Neural cell (in vitro differentiated cells): ENCODE results near the gene CLIC4. TPM values are rescaled to one million over a fixed set of nuclear protein-coding genes. Genes with fewer than 3 reads are reported as not detected.

Source experiments
- H2AFZ ChIP-seq: fragments of 200-600, 300-800 bp; sonication (generic), shearing (Covaris generic); 2 replicates; pipeline ENCODE4 v1.6.0; 2014; ENCODE audit warnings: low read depth, mild to moderate bottlenecking, antibody characterized with exemption, low read length, moderate library complexity
- H3F3A ChIP-seq: fragments of 200-600 bp; shearing (Covaris generic); 2 replicates; pipeline ENCODE4 v1.6.1; 2016; ENCODE audit warnings: mild to moderate bottlenecking, moderate library complexity, mixed read lengths, antibody characterized with exemption, low read length; ENCODE audit not compliant: insufficient read depth, poor library complexity, severe bottlenecking
- H3K27ac ChIP-seq: fragments of 200-600, 300-800 bp; sonication (generic), shearing (Covaris generic); 2 replicates; pipeline ENCODE4 v1.5.1; 2014; ENCODE audit warnings: mild to moderate bottlenecking, low read length, moderate library complexity
- H3K27me3 ChIP-seq: fragments of 300-800, 200-600 bp; sonication (generic), shearing (Covaris generic); 2 replicates; pipeline ENCODE4 v1.6.0; 2014; ENCODE audit warnings: mild to moderate bottlenecking, low read depth, low read length, moderate library complexity; ENCODE audit not compliant: insufficient read depth
- H3K36me3 ChIP-seq: fragments of 300-800, 200-600 bp; sonication (generic), shearing (Covaris generic); 2 replicates; pipeline ENCODE4 v1.5.1; 2014; ENCODE audit warnings: mild to moderate bottlenecking, antibody characterized with exemption, low read length, moderate library complexity; ENCODE audit not compliant: insufficient read depth
- H3K4me2 ChIP-seq: fragments of 300-800, 200-600 bp; sonication (generic), shearing (Covaris generic); 2 replicates; pipeline ENCODE4 v1.6.0; 2014; ENCODE audit warnings: mild to moderate bottlenecking, low read length
- H3K4me3 ChIP-seq: fragments of 300-800, 200-600 bp; sonication (generic), shearing (Covaris generic); 2 replicates; pipeline ENCODE4 v1.5.1; 2014; ENCODE audit warnings: mild to moderate bottlenecking, low read length, moderate library complexity
- H3K79me2 ChIP-seq: fragments of 200-600 bp; shearing (Covaris generic); replicated peaks from 2 replicates; pipeline ENCODE4 v1.6.0; 2014; ENCODE audit warnings: mild to moderate bottlenecking, low read length, moderate library complexity; ENCODE audit not compliant: insufficient read depth
- H3K9ac ChIP-seq: fragments of 300-800, 200-600 bp; sonication (generic), shearing (Covaris generic); 2 replicates; pipeline ENCODE4 v1.6.1; 2016; ENCODE audit warnings: mild to moderate bottlenecking, low read length, mixed read lengths
- H3K9me2 ChIP-seq: fragments of 200-600 bp; shearing (Covaris generic); 2 replicates; pipeline ENCODE4 v1.6.1; 2016; ENCODE audit warnings: mild to moderate bottlenecking, low read length, mixed read lengths; ENCODE audit not compliant: insufficient read depth
- H3K9me3 ChIP-seq: fragments of 200-600, 300-800 bp; sonication (generic), shearing (Covaris generic); 2 replicates; pipeline ENCODE4 v1.6.1; 2016; ENCODE audit warnings: mild to moderate bottlenecking, mixed run types, low read length, moderate library complexity, mixed read lengths
- H4K20me1 ChIP-seq: fragments of 200-600 bp; shearing (Covaris generic); 2 replicates; pipeline ENCODE4 v1.6.1; 2016; ENCODE audit warnings: mild to moderate bottlenecking, mixed run types; ENCODE audit not compliant: insufficient read depth
- EP300 ChIP-seq: fragments of 450-650 bp; conservative IDR thresholded peaks from 2 replicates; pipeline ENCODE4 v1.6.1; 2014; ENCODE audit warnings: antibody characterized with exemption, mild to moderate bottlenecking, moderate library complexity; ENCODE audit not compliant: poor library complexity, severe bottlenecking
- EZH2 ChIP-seq: fragments of 200-600, 300-800 bp; shearing (Covaris generic), sonication (generic); IDR thresholded peaks from 2 replicates; pipeline ENCODE4 v1.6.1; 2014; ENCODE audit warnings: antibody characterized with exemption, low read length, borderline replicate concordance, mild to moderate bottlenecking; ENCODE audit not compliant: insufficient read depth, poor library complexity, severe bottlenecking
- MXI1 ChIP-seq: fragments of 450-650 bp; conservative IDR thresholded peaks from 2 replicates; pipeline ENCODE4 v1.6.1; 2014; ENCODE audit warnings: antibody characterized with exemption, mild to moderate bottlenecking; ENCODE audit not compliant: poor library complexity, severe bottlenecking
- POLR2AphosphoS5 ChIP-seq: IDR thresholded peaks from 2 replicates; pipeline ENCODE4 v1.6.1; 2012
- RAD21 ChIP-seq: fragments of 450-650 bp; conservative IDR thresholded peaks from 2 replicates; pipeline ENCODE4 v1.6.1; 2014; ENCODE audit warnings: antibody characterized with exemption, mild to moderate bottlenecking, moderate library complexity
- SMC3 ChIP-seq: fragments of 450-650 bp; conservative IDR thresholded peaks from 2 replicates; pipeline ENCODE4 v1.6.1; 2014; ENCODE audit warnings: antibody characterized with exemption, mild to moderate bottlenecking, moderate library complexity; ENCODE audit not compliant: poor library complexity
- TAF1 ChIP-seq: IDR thresholded peaks from 2 replicates; pipeline ENCODE4 v1.6.1; 2012; ENCODE audit warnings: low read depth
- polyA plus RNA-seq: library from polyadenylated mRNA; depleted of rRNA; stranded (reverse); fragments of >200 nt; gene quantifications from 2 replicates; pipeline ENCODE4 v1.2.3, GENCODE V29; 2014
- TF ChIP-seq, protein P1 (sequence below): fragments of 450-650 bp; IDR thresholded peaks from 2 replicates; pipeline ENCODE4 v1.5.1; 2014; ENCODE audit warnings: antibody characterized with exemption, mild to moderate bottlenecking, moderate library complexity; ENCODE audit not compliant: poor library complexity, severe bottlenecking
- TF ChIP-seq, protein P2 (sequence below): IDR thresholded peaks from 2 replicates; pipeline ENCODE4 v1.6.1; 2012; ENCODE audit warnings: borderline replicate concordance

CLIC4 gene
- polyA plus RNA-seq, 1 donor from 2014 or later, result 133 TPM

DNA sequence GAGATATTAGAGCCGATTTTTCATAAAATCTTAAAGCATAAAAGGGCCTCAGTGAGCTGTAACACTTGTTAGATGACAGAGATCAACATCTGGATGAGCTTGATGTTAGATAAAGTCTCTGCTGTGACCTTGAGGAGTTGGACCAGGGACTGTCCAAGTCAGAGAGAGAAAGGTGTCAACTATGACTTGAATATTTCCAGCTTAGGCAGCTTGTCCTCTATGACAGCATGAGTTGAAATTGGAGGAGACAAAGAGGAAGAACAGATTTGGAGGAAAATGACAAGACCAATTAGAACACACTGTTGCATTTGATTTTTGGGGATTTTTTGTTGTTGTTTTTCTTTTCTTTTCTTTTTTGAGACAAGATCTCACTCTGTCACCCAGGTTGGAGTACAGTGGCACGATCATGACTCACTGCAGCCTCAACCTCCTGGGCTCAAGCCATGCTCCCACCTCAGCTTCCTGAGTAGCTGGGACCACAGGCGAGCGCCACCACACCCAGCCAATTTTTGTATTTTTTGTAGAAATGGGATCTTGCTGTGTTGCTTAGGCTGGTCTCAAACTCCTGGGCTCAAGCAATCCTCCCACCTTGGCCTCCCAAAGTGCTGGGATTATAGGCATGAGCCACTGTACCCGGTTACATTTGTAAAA is 35.3 kb upstream of the CLIC4 start:
- H3K4me3 ChIP-seq, result no peak overlapping the region
- H4K20me1 ChIP-seq, result no peaks in the 10 kb centered on the region
- no peak overlapping the region for H3K27ac ChIP-seq
- no peaks in the 10 kb centered on the region for H3F3A ChIP-seq
- no peak overlapping the region for H2AFZ ChIP-seq
- no peaks in the 10 kb centered on the region for H3K9me2 ChIP-seq
- no peaks in the 10 kb centered on the region for H3K36me3 ChIP-seq
- TF ChIP-seq EZH2, result no peak
- no peak for TF ChIP-seq MXI1
- no peak for TF ChIP-seq RAD21
- TF ChIP-seq, protein P1, sequence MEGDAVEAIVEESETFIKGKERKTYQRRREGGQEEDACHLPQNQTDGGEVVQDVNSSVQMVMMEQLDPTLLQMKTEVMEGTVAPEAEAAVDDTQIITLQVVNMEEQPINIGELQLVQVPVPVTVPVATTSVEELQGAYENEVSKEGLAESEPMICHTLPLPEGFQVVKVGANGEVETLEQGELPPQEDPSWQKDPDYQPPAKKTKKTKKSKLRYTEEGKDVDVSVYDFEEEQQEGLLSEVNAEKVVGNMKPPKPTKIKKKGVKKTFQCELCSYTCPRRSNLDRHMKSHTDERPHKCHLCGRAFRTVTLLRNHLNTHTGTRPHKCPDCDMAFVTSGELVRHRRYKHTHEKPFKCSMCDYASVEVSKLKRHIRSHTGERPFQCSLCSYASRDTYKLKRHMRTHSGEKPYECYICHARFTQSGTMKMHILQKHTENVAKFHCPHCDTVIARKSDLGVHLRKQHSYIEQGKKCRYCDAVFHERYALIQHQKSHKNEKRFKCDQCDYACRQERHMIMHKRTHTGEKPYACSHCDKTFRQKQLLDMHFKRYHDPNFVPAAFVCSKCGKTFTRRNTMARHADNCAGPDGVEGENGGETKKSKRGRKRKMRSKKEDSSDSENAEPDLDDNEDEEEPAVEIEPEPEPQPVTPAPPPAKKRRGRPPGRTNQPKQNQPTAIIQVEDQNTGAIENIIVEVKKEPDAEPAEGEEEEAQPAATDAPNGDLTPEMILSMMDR, result no peak
- no peak for TF ChIP-seq EP300
- TF ChIP-seq TAF1, result no peak
- no peak for TF ChIP-seq POLR2AphosphoS5
- no peak for TF ChIP-seq SMC3
- TF ChIP-seq, protein P2, sequence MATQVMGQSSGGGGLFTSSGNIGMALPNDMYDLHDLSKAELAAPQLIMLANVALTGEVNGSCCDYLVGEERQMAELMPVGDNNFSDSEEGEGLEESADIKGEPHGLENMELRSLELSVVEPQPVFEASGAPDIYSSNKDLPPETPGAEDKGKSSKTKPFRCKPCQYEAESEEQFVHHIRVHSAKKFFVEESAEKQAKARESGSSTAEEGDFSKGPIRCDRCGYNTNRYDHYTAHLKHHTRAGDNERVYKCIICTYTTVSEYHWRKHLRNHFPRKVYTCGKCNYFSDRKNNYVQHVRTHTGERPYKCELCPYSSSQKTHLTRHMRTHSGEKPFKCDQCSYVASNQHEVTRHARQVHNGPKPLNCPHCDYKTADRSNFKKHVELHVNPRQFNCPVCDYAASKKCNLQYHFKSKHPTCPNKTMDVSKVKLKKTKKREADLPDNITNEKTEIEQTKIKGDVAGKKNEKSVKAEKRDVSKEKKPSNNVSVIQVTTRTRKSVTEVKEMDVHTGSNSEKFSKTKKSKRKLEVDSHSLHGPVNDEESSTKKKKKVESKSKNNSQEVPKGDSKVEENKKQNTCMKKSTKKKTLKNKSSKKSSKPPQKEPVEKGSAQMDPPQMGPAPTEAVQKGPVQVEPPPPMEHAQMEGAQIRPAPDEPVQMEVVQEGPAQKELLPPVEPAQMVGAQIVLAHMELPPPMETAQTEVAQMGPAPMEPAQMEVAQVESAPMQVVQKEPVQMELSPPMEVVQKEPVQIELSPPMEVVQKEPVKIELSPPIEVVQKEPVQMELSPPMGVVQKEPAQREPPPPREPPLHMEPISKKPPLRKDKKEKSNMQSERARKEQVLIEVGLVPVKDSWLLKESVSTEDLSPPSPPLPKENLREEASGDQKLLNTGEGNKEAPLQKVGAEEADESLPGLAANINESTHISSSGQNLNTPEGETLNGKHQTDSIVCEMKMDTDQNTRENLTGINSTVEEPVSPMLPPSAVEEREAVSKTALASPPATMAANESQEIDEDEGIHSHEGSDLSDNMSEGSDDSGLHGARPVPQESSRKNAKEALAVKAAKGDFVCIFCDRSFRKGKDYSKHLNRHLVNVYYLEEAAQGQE, result no peak
- H3K9me3 ChIP-seq, result no peaks in the 10 kb centered on the region
- H3K79me2 ChIP-seq, result no peaks in the 10 kb centered on the region
- no peak overlapping the region for H3K9ac ChIP-seq
- H3K27me3 ChIP-seq, result no peaks in the 10 kb centered on the region
- no peak overlapping the region for H3K4me2 ChIP-seq

DNA sequence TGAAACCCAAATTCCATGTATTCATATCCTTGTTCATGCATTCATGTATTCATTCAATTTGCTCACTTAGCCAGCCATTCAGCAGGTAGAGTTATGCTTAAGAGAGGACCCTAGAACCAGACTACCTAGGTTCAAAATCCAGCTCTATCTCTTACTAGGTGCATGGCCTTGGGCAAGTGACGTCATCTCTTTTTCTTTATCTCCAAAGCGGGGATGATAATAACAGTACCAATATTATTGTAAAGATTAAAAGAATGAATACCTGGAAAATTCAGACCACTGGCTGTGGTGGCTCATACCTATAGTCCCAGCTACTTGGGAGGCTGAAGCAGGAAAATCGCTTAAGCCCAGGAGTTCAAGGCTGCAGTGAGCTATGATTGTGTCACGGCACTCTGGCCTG is 33.9 kb upstream of the CLIC4 start:
- H3K36me3 ChIP-seq, result no peaks in the 10 kb centered on the region
- no peak overlapping the region for H3K27ac ChIP-seq
- H3K79me2 ChIP-seq, result no peaks in the 10 kb centered on the region
- H3K9ac ChIP-seq, result no peak overlapping the region
- TF ChIP-seq POLR2AphosphoS5, result no peak
- TF ChIP-seq SMC3, result no peak
- TF ChIP-seq, protein P2, result no peak
- TF ChIP-seq EP300, result no peak
- no peak for TF ChIP-seq TAF1
- no peak for TF ChIP-seq RAD21
- no peak for TF ChIP-seq MXI1
- TF ChIP-seq, protein P1, result no peak
- no peak for TF ChIP-seq EZH2
- H2AFZ ChIP-seq, result no peak overlapping the region
- H3K27me3 ChIP-seq, result no peaks in the 10 kb centered on the region
- no peak overlapping the region for H3K4me3 ChIP-seq
- no peaks in the 10 kb centered on the region for H4K20me1 ChIP-seq
- H3K4me2 ChIP-seq, result no peak overlapping the region
- no peaks in the 10 kb centered on the region for H3K9me2 ChIP-seq
- H3F3A ChIP-seq, result no peaks in the 10 kb centered on the region
- no peaks in the 10 kb centered on the region for H3K9me3 ChIP-seq
